Medulla oblongata (tissue), 1 donor: ENCODE data around the gene TCAF2.
"Not testable (repeated sequence)": the region's sequence is repeated elsewhere in the genome, so short reads cannot be mapped to it uniquely, and the experiment has no call there.

Experiments used
- DNase-seq: peaks from one replicate; pipeline ENCODE4 v3.0.0-alpha.2; 2015; ENCODE audit errors: extremely low spot score

The TCAF2 gene

DNA sequence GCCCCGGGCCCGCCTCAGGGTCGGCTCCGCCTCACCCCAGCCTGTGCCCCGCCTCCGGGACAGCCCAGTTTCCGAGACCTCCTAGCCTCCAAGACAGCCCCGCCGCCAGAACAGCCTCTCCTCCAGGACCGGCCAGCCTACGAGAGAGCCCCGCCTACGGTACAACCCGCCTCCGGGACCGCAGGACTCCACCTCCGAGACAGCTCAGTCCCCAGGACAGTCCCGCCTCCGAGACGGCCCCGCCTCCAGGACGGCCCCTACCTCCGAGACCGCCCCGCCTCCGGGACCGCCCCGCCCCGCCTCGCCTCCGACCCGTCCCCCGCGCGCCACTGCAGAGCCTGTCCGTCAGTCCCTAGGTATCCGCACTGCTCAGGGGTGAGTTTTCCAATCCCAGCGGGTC, at the start of gene TCAF2:
Gene TCAF2 (plus strand): TSS at position 329 of the 400 bp plus-strand sequence.
- DNase-seq = not testable (repeated sequence)

GRCh38 chr7:143571501-143571900, 49.3 kb upstream of the TCAF2 start, which contains the start of gene CTAGE15:
CTAGE15 (plus strand) TSS chr7:143571801; CDS start chr7:143571818, 17 bp downstream.
- not testable (repeated sequence) for DNase-seq

DNA sequence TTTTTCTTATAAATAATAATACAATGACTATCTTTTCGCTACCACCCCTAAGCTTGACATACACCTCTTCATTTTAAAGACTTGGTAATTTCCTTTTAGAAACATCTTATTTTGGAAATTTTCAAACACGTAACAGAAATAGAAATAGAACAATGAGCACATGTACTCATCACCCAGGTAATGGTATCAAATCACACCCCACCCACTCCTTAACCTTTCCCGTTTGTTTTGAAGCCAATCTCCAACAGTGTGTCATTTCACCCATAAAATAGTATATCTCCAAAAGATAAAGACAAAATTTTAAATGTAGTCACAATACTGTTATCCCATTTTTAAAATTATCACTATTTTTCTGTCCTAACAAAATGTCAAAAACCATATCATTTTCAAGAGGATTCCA, 32.6 kb upstream of the TCAF2 start:
- DNase-seq = not testable (repeated sequence)

DNA sequence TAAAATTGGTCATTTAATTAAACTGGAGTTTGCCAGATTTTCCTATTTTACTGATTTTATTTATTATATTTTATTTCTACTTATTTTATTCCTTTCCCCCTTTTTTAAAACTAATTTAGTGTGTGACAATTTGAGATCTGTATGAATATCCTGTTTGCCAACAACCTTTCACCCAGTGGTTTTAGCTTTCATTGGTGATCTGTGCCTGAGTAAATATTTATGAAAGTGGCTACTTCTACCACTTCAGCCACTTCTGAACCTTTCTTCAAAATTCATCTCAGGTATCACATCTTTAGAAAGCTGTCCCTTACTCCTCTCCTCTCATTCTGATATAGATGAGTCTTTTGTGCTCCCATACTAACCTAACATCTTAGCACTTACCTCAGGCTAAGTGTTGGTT, 30.9 kb upstream of the TCAF2 start:
- not testable (repeated sequence) for DNase-seq

DNA sequence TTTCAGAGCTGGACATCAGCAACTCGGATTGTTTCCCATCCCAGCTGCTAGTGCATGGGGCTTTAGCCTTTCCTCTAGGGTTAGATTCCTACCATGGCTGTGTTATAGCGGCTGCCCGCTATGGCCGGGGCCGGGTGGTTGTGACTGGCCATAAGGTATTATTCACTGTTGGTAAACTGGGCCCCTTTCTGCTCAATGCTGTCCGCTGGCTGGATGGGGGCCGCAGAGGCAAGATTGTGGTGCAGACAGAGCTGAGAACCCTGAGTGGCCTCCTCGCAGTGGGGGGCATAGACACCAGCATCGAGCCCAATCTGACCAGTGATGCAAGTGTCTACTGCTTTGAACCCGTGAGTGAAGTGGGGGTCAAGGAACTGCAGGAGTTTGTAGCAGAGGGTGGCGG, 22.7 kb upstream of the TCAF2 start:
- not testable (repeated sequence) for DNase-seq

- DNase-seq = not testable (repeated sequence)
Measured at GRCh38 chr7:143603549-143603948, 17.2 kb upstream of the TCAF2 start.

GRCh38 chr7:143606088-143606487, 14.7 kb upstream of the TCAF2 start:
- not testable (repeated sequence) for DNase-seq

DNA sequence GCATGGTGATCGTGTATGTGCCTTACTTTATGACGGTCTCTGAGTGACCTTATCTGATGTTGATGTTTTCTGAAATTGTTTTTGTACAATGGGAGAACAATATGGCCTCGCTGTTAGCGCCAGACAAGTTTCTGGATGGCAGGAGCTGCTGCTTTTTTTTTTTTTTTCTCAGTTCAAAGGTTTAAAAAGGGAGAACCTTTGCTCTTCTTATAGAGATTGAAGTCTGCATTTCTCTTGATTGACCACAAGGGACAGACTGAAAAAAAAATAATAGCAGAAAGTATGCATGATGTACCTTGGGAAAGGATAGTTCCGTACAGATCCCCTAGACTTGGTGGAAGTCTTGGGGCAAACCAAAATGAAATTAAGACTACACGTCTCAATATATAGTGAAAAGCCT, 5.2 kb upstream of the TCAF2 start:
- peak; percentile 1 for DNase-seq

GRCh38 chr7:143617204-143617603, 3.6 kb upstream of the TCAF2 start:
- DNase-seq = not testable (repeated sequence)

DNA sequence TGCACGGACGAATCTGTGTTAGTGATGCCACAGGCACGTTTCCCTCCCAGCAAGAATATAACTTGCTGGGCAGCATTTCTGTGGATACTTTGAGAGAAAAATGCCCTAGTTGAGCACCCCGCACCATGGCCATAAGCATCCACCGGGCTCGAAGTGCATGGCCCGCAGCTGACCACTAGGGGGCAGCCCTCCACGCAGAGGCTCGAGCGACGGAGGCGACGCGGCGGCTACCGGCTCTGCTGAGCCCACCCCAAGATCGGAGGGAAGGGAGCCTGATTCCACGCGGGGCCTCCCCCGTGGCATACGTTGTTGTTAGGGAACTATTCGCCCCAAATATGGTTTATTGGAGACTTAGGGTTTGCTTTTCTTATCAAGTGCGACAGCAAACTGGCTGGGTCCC, 716 bp upstream of the TCAF2 start:
- DNase-seq = not testable (repeated sequence)

DNA sequence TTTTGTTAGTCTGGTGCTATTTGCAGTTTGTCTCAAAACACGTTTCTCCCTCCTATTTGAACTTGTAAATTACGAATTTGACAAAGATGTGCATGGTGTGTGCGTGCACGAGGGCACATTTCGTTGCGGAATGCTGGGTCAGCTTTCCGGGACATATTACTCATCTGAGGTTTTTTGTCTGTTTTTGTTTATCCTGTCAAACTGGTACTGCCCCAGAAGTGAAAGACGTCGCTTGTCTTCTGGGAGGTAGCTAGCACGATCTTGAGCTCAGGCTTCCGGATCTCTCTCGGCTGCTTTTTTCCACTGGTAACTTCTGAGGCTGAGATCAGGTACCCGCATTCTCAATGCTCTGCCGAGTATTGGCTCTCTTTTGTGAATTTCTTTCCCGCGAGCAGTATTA, 401 bp downstream of the TCAF2 start:
- DNase-seq = not testable (repeated sequence)

GRCh38 chr7:143622130-143622529, 1.4 kb downstream of the TCAF2 start:
- DNase-seq = not testable (repeated sequence)

GRCh38 chr7:143630653-143631052, 9.9 kb downstream of the TCAF2 start:
- not testable (repeated sequence) for DNase-seq

GRCh38 chr7:143632506-143632905, 11.7 kb downstream of the TCAF2 start:
- DNase-seq = not testable (repeated sequence)

- not testable (repeated sequence) for DNase-seq
Measured at GRCh38 chr7:143633013-143633618, 12.3 kb downstream of the TCAF2 start.

- DNase-seq = not testable (repeated sequence)
Measured at GRCh38 chr7:143635364-143636240, 14.8 kb downstream of the TCAF2 start.

- not testable (repeated sequence) for DNase-seq
Measured at GRCh38 chr7:143639372-143639771, 18.6 kb downstream of the TCAF2 start.

GRCh38 chr7:143640528-143641189, 19.9 kb downstream of the TCAF2 start:
- DNase-seq = not testable (repeated sequence)

DNA sequence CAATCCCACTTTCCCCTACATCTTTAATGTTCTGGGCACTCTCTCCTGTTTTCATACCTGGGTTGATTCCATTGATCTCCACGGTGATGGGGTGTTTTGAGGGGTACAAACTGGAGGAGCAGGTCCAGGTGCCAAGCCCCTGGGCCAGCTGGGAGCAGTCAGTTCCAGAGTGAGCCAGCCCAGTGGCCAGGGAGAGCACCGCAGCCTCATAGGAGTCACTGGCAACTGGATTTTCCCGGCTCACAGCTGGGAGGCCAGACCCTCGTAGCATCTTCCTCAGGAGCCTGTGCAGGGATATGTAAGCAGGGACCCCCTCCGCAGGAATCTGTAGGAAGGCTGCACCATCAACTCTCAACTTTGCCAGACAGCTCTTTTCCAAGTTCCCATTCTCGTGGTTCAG, 25.8 kb downstream of the TCAF2 start:
- DNase-seq = not testable (repeated sequence)

GRCh38 chr7:143649902-143650301, 29.1 kb downstream of the TCAF2 start:
- DNase-seq = not testable (repeated sequence)

DNA sequence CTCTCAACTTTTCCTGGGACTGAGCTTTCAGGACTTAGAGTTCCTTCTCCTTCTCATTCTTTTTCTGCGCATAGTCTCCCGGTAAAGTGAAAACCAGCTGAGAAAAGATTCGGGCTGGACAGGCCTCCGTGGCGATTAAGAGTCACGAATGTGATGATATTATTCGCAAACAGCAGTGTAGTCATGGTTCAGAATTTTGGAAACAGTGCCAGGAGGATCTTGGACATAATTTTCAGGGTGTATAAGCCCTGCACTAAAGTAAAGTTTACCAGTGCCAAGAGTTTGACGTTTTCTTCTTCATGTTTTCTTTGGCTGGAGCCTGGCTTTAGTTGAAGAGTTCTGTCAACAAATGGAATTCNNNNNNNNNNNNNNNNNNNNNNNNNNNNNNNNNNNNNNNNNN, 29.7 kb downstream of the TCAF2 start:
- not testable (repeated sequence) for DNase-seq
